ENCODE results near the gene ZNF175. TPM values are rescaled to one million over a fixed set of nuclear protein-coding genes. Genes with fewer than 3 reads are reported as not detected.
A peak's percentile ranks its signal among the peaks of the same experiment; 100 is the strongest.

The ZNF175 gene
- total and polyA plus RNA-seq, 9 of the 15 experiments (the other 6 are each of a cell fraction or from before 2014, with no cell fraction given), result 3.7 to 37.9 (median 14.0) TPM

- TF ChIP-seq KLF13 (tag; IDR thresholded peaks at IDR 0.05; ENCODE audit: borderline replicate concordance, low read depth), result 0 out of 2 replicates have a peak, but pooled peaks have one; percentile 11
- TF ChIP-seq OTX1 (CRISPR knock-in tag; IDR thresholded peaks at IDR 0.05), result 0 out of 2 replicates have a peak, but pooled peaks have one; percentile 35
- no peak for TF ChIP-seq TGIF2 (CRISPR knock-in tag; IDR thresholded peaks at IDR 0.05)
- TF ChIP-seq HIVEP1 (CRISPR knock-in tag; IDR thresholded peaks at IDR 0.05), result no peak
- TF ChIP-seq PHF21A (IDR thresholded peaks at IDR 0.05; ENCODE audit: borderline replicate concordance, low read depth), result no peak
- TF ChIP-seq, protein P1, sequence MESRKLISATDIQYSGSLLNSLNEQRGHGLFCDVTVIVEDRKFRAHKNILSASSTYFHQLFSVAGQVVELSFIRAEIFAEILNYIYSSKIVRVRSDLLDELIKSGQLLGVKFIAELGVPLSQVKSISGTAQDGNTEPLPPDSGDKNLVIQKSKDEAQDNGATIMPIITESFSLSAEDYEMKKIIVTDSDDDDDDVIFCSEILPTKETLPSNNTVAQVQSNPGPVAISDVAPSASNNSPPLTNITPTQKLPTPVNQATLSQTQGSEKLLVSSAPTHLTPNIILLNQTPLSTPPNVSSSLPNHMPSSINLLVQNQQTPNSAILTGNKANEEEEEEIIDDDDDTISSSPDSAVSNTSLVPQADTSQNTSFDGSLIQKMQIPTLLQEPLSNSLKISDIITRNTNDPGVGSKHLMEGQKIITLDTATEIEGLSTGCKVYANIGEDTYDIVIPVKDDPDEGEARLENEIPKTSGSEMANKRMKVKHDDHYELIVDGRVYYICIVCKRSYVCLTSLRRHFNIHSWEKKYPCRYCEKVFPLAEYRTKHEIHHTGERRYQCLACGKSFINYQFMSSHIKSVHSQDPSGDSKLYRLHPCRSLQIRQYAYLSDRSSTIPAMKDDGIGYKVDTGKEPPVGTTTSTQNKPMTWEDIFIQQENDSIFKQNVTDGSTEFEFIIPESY (CRISPR knock-in tag; IDR thresholded peaks at IDR 0.05), result peak; percentile 61
- peak; percentile 53 for TF ChIP-seq CTBP1 (IDR thresholded peaks at IDR 0.05; ENCODE audit: borderline replicate concordance)
- TF ChIP-seq L3MBTL2 (IDR thresholded peaks at IDR 0.05), result peak; percentile 52; the same call in 1 of the 2 replicates
- no peak; the same call in 1 of the 2 replicates for TF ChIP-seq TAF15 (IDR thresholded peaks at IDR 0.05; ENCODE audit: low read depth, low read length)
- peak; percentile 70 for TF ChIP-seq CHD2 (IDR thresholded peaks at IDR 0.05; ENCODE audit: low read depth, low read length)
- no peak for TF ChIP-seq ZC3H4 (CRISPR knock-in tag; IDR thresholded peaks at IDR 0.05; ENCODE audit: borderline replicate concordance)
- no peak for TF ChIP-seq HMGXB4 (CRISPR knock-in tag; IDR thresholded peaks at IDR 0.05)
- TF ChIP-seq SIX5 (IDR thresholded peaks at IDR 0.05; ENCODE audit: borderline replicate concordance in 1 of 2, insufficient read depth in 1 of 2, low read depth in 1 of 2, low read length in 2 of 2), result peak; percentile 96 to 98
- peak; percentile 73 for TF ChIP-seq POLR2B (IDR thresholded peaks at IDR 0.05; ENCODE audit: low read depth, partially characterized antibody)
- TF ChIP-seq HCFC1 (IDR thresholded peaks at IDR 0.05; ENCODE audit: low read depth, low read length), result peak; percentile 100
- TF ChIP-seq, protein P2, sequence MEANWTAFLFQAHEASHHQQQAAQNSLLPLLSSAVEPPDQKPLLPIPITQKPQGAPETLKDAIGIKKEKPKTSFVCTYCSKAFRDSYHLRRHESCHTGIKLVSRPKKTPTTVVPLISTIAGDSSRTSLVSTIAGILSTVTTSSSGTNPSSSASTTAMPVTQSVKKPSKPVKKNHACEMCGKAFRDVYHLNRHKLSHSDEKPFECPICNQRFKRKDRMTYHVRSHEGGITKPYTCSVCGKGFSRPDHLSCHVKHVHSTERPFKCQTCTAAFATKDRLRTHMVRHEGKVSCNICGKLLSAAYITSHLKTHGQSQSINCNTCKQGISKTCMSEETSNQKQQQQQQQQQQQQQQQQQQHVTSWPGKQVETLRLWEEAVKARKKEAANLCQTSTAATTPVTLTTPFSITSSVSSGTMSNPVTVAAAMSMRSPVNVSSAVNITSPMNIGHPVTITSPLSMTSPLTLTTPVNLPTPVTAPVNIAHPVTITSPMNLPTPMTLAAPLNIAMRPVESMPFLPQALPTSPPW (CRISPR knock-in tag; IDR thresholded peaks at IDR 0.05), result peak; percentile 36; the same call in 1 of the 2 replicates
- TF ChIP-seq, protein P3, sequence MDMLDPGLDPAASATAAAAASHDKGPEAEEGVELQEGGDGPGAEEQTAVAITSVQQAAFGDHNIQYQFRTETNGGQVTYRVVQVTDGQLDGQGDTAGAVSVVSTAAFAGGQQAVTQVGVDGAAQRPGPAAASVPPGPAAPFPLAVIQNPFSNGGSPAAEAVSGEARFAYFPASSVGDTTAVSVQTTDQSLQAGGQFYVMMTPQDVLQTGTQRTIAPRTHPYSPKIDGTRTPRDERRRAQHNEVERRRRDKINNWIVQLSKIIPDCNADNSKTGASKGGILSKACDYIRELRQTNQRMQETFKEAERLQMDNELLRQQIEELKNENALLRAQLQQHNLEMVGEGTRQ (CRISPR knock-in tag; IDR thresholded peaks at IDR 0.05), result no peak
- TF ChIP-seq NR3C1 (CRISPR knock-in tag; IDR thresholded peaks at IDR 0.05), result no peak
- TF ChIP-seq POLR2G (IDR thresholded peaks at IDR 0.05; ENCODE audit: low read depth, low read length), result peak; percentile 78
- TF ChIP-seq TBP (optimal IDR thresholded peaks at IDR 0.05; ENCODE audit: low read depth, low read length), result peak; percentile 42
Observed at GRCh38 chr19:51593969-51594773, 23.1 kb downstream of the ZNF175 start (continued).

All from K562 (cell line).